ENCODE results near the gene ASB3. TPM values are rescaled to one million over a fixed set of nuclear protein-coding genes. Genes with fewer than 3 reads are reported as not detected.

ASB3 gene
- total RNA-seq, 2 donors from 2014 or later: 10.5 to 14.0 TPM

- intact Hi-C loops (cut with DNase I): no loop called here
- no peak overlapping the region for H3K27ac ChIP-seq
- no peaks in the 10 kb centered on the region for H3K9me3 ChIP-seq
- 78 to 80% methylated on average over 8 of the region's 8 CpGs for WGBS, 2 donors
- ATAC-seq: no peak
- H3K4me1 ChIP-seq: peaks cover 24% of the 10 kb centered on the region
- no peaks in the 10 kb centered on the region for H3K27me3 ChIP-seq
- no peak for TF ChIP-seq POLR2A (IDR thresholded peaks at IDR 0.05)
- TF ChIP-seq CTCF (IDR thresholded peaks at IDR 0.05): no peak
- H3K4me3 ChIP-seq: no peak overlapping the region
- no peaks in the 10 kb centered on the region for H3K36me3 ChIP-seq (replicated peaks in 1 of 2; ENCODE audit: insufficient read depth in 1 of 2, low read depth in 2 of 2)
- DNase-seq: no peak
These were observed 4.1 kb downstream of the ASB3 start for GRCh38 chr2:53782676-53783075.

- Histone ChIP-seq H3K9me3 (no peaks in the 10 kb centered on the region), H3K4me1 (peaks cover 14% of the 10 kb centered on the region), H3K4me3 (no peak overlapping the region), H3K36me3 (replicated peaks in 1 of 2; ENCODE audit: insufficient read depth in 1 of 2, low read depth in 2 of 2) (no peaks in the 10 kb centered on the region), H3K27ac (no peak overlapping the region), H3K27me3 (no peaks in the 10 kb centered on the region)
- no peak for DNase-seq
- TF ChIP-seq POLR2A (IDR thresholded peaks at IDR 0.05) (no peak), CTCF (IDR thresholded peaks at IDR 0.05) (no peak)
- ATAC-seq: no peak
- 84 to 91% methylated on average over 4 of the region's 4 CpGs for WGBS, 2 donors
- intact Hi-C loops (cut with DNase I): no loop called here
These were observed 6.7 kb downstream of the ASB3 start for GRCh38 chr2:53780056-53780455.

- Histone ChIP-seq H3K9me3 (no peaks in the 10 kb centered on the region), H3K27ac (no peak overlapping the region), H3K36me3 (replicated peaks in 1 of 2; ENCODE audit: insufficient read depth in 1 of 2, low read depth in 2 of 2) (no peaks in the 10 kb centered on the region), H3K4me3 (no peak overlapping the region), H3K27me3 (no peaks in the 10 kb centered on the region), H3K4me1 (no peaks in the 10 kb centered on the region)
- intact Hi-C loops (cut with DNase I): no loop called here
- TF ChIP-seq POLR2A (IDR thresholded peaks at IDR 0.05) (no peak), CTCF (IDR thresholded peaks at IDR 0.05) (no peak)
- DNase-seq (no peak), ATAC-seq (no peak)
- 69 to 78% methylated on average over 5 of the region's 5 CpGs for WGBS, 2 donors
These were observed 8.1 kb downstream of the ASB3 start for GRCh38 chr2:53778536-53779162.

GRCh38 chr2:53777134-53777533 lies 9.6 kb downstream of the ASB3 start:
- 64 to 78% methylated on average over 1 of the region's 1 CpG for WGBS, 2 donors

More at GRCh38 chr2:53777134-53777533, 9.6 kb downstream of the ASB3 start:
- no peak for TF ChIP-seq POLR2A (IDR thresholded peaks at IDR 0.05)
- TF ChIP-seq CTCF (IDR thresholded peaks at IDR 0.05): no peak
- Histone ChIP-seq H3K4me3 (no peak overlapping the region), H3K27ac (no peak overlapping the region), H3K9me3 (no peaks in the 10 kb centered on the region), H3K36me3 (replicated peaks in 1 of 2; ENCODE audit: insufficient read depth in 1 of 2, low read depth in 2 of 2) (no peaks in the 10 kb centered on the region), H3K4me1 (no peaks in the 10 kb centered on the region), H3K27me3 (no peaks in the 10 kb centered on the region)
- ATAC-seq (no peak), DNase-seq (no peak)
- intact Hi-C loops (cut with DNase I): no loop called here

Measured in body of pancreas (tissue), 4 donors.